Adrenal gland (tissue), 12 donors: Measurements from ENCODE around the gene SAMD4A. TPM values are rescaled to one million over a fixed set of nuclear protein-coding genes. Genes with fewer than 3 reads are reported as not detected.

ENCODE experiments used
- DNase-seq, 7 donors: peaks; one replicate each; pipeline ENCODE4 v3.0.0-alpha.2; 2019 to 2020
- H3K27ac ChIP-seq, 5 donors: fragments of 200-600 bp; sonication (generic) in 4 of 5; 1 replicate in 3 of 5; 2 replicates in 2 of 5; pipeline versions ENCODE4 v1.5.1 to v1.8.0; 2016 to 2020; ENCODE audit warnings: mild to moderate bottlenecking in 1 of 5
- H3K27me3 ChIP-seq: fragments of 200-600 bp; 2 replicates; pipeline ENCODE4 v1.8.0; 2021
- H3K36me3 ChIP-seq, 2 donors: fragments of 200-600 bp; replicated peaks in 1 of 2; 1 replicate in 1 of 2; 2 replicates in 1 of 2; pipeline versions ENCODE4 v1.5.1 to v1.8.0; 2018 to 2022
- H3K4me1 ChIP-seq, 2 donors: fragments of 200-600 bp; replicated peaks in 1 of 2; 1 replicate in 1 of 2; 2 replicates in 1 of 2; pipeline versions ENCODE4 v1.5.1 to v1.8.0; 2018 to 2021
- H3K4me3 ChIP-seq, 4 donors: fragments of 200-600 bp; sonication (generic) in 3 of 4; one replicate each; pipeline ENCODE4 v1.5.1; 2016 to 2018
- H3K9me3 ChIP-seq, 3 donors: fragments of 200-600 bp; sonication (generic) in 1 of 3; replicated peaks in 1 of 3; 1 replicate in 2 of 3; 2 replicates in 1 of 3; pipeline versions ENCODE4 v1.5.1 to v1.8.0; 2016 to 2021
- POLR2A ChIP-seq, 2 donors: fragments of 450-650 bp; IDR thresholded peaks; one replicate each; pipeline ENCODE4 v1.6.1; 2017; ENCODE audit warnings: antibody characterized with exemption in 2 of 2, mild to moderate bottlenecking in 2 of 2, moderate library complexity in 1 of 2
- WGBS, 4 donors: extraction: QIAGEN DNeasy Blood & Tissue Kit in 2 of 4; methylation state at CpG; one replicate each; pipeline versions ENCODE4 v1.1.5 to v1.1.7; 2013 to 2017; 5-methylcytosine and 5-hydroxymethylcytosine counted together
- intact Hi-C, 2 donors: fragments of 100-400 bp; cut with DNase I; formaldehyde crosslinking; loops; one replicate each; pipeline versions ENCODE4 v1.14.1 to v1.15.0; 2022 to 2023
- polyA plus RNA-seq, 3 donors: library from polyadenylated mRNA; stranded (reverse); fragments of 200-250 nt in 2 of 3; fragments of 350-450 nt in 1 of 3; fragmentation: Illumina TruSeq in 1 of 3; extraction: RNeasy Lipid Tissue Mini Kit (QIAGEN cat#74804) in 1 of 3; gene quantifications; one replicate each; pipeline ENCODE4 v1.2.3, GENCODE V29; 2013 to 2014
- total RNA-seq, 9 donors: library from RNA; depleted of rRNA in 4 of 9; stranded (reverse); fragments of >200 nt in 4 of 9; fragments of 120-200 nt in 1 of 9; fragmentation: NEBNext Ultra II Directional in 1 of 9; extraction: Animal tissue kit (Norgen Biotek cat#: 25700) in 1 of 9; gene quantifications; one replicate each; pipeline versions ENCODE4 v1.1.0 to v1.2.4, GENCODE V29; 2013 to 2023
- TF ChIP-seq, protein P1 (sequence below), 6 experiments: fragments of 450-650 bp in 4 of 6; fragments of 200-600 bp in 2 of 6; sonication (generic) in 1 of 6; IDR thresholded peaks; 1 replicate in 5 of 6; 2 replicates in 1 of 6; pipeline versions ENCODE4 v1.5.1 to v1.8.0; 2016 to 2021; ENCODE audit warnings: antibody characterized with exemption in 6 of 6, mild to moderate bottlenecking in 2 of 6, moderate library complexity in 1 of 6
- donor health status: healthy with polysubstance abuse.
- donor health status: Bipolar disorder and iron deficiency.
- donor health status: DM: yes; HTN: yes; CAD: no.
- donor health status: DM: no; HTN: no; CAD: no.
- donor health status: DM: no; HTN: no; CAD: no.
- donor health status: DM: yes; HTN: yes; CAD: no.

Gene SAMD4A
- total and polyA plus RNA-seq, 12 donors = 2.2 to 13.2 (median 8.3) TPM

DNA sequence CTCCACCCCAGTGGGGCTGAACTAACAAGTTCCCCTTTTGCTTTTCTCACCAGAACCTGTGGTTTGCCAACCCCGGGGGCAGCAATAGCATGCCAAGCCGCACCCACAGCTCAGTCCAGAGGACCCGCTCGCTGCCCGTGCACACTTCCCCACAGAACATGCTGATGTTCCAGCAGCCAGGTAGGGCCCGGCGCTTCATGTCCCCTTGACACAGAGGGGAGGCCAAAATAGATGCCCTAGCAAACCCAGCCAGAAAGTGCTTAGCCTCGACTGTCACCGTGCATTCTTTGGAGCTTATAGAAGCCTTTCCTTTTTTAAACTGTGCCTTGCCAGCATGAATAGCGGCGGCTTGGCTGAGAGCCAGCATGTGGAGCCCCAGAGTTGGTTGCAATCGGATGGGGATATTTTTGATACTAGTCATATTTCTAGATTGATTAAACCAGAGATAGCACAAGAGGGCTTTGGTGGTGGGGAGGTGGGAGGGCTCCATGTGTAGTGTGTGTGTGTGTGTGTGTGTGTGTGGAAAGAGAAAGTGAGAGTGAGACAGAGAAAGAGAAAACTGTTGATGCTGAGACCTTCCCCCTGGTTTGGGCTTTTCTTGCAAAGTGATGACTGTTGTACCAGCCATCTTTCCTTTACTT lies 209.6 kb downstream of the SAMD4A start:
- DNase-seq = peak in 4 of 7 donors; percentile 36 to 57 (median 39)
- TF ChIP-seq, protein P1, sequence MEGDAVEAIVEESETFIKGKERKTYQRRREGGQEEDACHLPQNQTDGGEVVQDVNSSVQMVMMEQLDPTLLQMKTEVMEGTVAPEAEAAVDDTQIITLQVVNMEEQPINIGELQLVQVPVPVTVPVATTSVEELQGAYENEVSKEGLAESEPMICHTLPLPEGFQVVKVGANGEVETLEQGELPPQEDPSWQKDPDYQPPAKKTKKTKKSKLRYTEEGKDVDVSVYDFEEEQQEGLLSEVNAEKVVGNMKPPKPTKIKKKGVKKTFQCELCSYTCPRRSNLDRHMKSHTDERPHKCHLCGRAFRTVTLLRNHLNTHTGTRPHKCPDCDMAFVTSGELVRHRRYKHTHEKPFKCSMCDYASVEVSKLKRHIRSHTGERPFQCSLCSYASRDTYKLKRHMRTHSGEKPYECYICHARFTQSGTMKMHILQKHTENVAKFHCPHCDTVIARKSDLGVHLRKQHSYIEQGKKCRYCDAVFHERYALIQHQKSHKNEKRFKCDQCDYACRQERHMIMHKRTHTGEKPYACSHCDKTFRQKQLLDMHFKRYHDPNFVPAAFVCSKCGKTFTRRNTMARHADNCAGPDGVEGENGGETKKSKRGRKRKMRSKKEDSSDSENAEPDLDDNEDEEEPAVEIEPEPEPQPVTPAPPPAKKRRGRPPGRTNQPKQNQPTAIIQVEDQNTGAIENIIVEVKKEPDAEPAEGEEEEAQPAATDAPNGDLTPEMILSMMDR (IDR thresholded peaks at IDR 0.05) = no peak
- 29 to 57% (median 54%) methylated on average over 8 to 12 of the region's 12 CpGs for WGBS, 4 donors
- no peaks in the 10 kb centered on the region for H3K27me3 ChIP-seq
- H3K9me3 ChIP-seq = no peaks in the 10 kb centered on the region
- peaks cover 0 to 20% of the 10 kb centered on the region in 2 donors for H3K4me1 ChIP-seq
- intact Hi-C loops = loop anchor here in 1 of 2 donors (10.0 kb wide), 1 partner anchor 82 kb away; no protein-coding TSS in a partner anchor
- no peak overlapping the region for H3K27ac ChIP-seq
- no peaks in the 10 kb centered on the region for H3K36me3 ChIP-seq
- H3K4me3 ChIP-seq = no peak overlapping the region

- DNase-seq = peak in 1 of 7 donors; percentile 34
- Histone ChIP-seq H3K36me3 (no peaks in the 10 kb centered on the region), H3K4me3 (no peak overlapping the region), H3K4me1 (peaks cover 0 to 20% of the 10 kb centered on the region in 2 donors), H3K9me3 (no peaks in the 10 kb centered on the region), H3K27me3 (no peaks in the 10 kb centered on the region), H3K27ac (no peak overlapping the region)
- TF ChIP-seq, protein P1 (IDR thresholded peaks at IDR 0.05) = no peak
- no peak for TF ChIP-seq POLR2A (IDR thresholded peaks at IDR 0.05)
- intact Hi-C loops = loop anchor here in 1 of 2 donors (10.0 kb wide), 1 partner anchor 83 kb away; no protein-coding TSS in a partner anchor
- WGBS, 4 donors = 77 to 81% (median 81%) methylated on average over 8 of the region's 8 CpGs
Observed at GRCh38 chr14:54777395-54777794, 210.5 kb downstream of the SAMD4A start.

- Histone ChIP-seq H3K27ac (no peak overlapping the region), H3K4me3 (no peak overlapping the region), H3K9me3 (no peaks in the 10 kb centered on the region), H3K36me3 (no peaks in the 10 kb centered on the region), H3K27me3 (no peaks in the 10 kb centered on the region), H3K4me1 (peaks cover 0 to 7% of the 10 kb centered on the region in 2 donors)
- 74 to 87% (median 79%) methylated on average over 9 of the region's 9 CpGs for WGBS, 4 donors
- TF ChIP-seq POLR2A (IDR thresholded peaks at IDR 0.05) = no peak
- TF ChIP-seq, protein P1 (IDR thresholded peaks at IDR 0.05) = no peak
- intact Hi-C loops = loop anchor here in 1 of 2 donors (10.0 kb wide), 1 partner anchor 84 kb away; no protein-coding TSS in a partner anchor
- peak in 1 of 7 donors; percentile 28 for DNase-seq
Observed at GRCh38 chr14:54778618-54779345, 211.9 kb downstream of the SAMD4A start.

- H3K36me3 ChIP-seq = no peaks in the 10 kb centered on the region
- H3K27me3 ChIP-seq = no peaks in the 10 kb centered on the region
- intact Hi-C loops = no loop called here
- H3K9me3 ChIP-seq = no peaks in the 10 kb centered on the region
- no peak overlapping the region for H3K27ac ChIP-seq
- no peak for DNase-seq
- no peak for TF ChIP-seq POLR2A (IDR thresholded peaks at IDR 0.05)
- TF ChIP-seq, protein P1 (IDR thresholded peaks at IDR 0.05) = no peak
- 70 to 94% (median 83%) methylated on average over 4 to 6 of the region's 6 CpGs for WGBS, 4 donors
- H3K4me1 ChIP-seq = peaks cover 0 to 14% of the 10 kb centered on the region in 2 donors
- no peak overlapping the region for H3K4me3 ChIP-seq
Observed at GRCh38 chr14:54781080-54781479, 214.2 kb downstream of the SAMD4A start.
